ENCODE measurements around the gene LCAT.

Gene LCAT

DNA sequence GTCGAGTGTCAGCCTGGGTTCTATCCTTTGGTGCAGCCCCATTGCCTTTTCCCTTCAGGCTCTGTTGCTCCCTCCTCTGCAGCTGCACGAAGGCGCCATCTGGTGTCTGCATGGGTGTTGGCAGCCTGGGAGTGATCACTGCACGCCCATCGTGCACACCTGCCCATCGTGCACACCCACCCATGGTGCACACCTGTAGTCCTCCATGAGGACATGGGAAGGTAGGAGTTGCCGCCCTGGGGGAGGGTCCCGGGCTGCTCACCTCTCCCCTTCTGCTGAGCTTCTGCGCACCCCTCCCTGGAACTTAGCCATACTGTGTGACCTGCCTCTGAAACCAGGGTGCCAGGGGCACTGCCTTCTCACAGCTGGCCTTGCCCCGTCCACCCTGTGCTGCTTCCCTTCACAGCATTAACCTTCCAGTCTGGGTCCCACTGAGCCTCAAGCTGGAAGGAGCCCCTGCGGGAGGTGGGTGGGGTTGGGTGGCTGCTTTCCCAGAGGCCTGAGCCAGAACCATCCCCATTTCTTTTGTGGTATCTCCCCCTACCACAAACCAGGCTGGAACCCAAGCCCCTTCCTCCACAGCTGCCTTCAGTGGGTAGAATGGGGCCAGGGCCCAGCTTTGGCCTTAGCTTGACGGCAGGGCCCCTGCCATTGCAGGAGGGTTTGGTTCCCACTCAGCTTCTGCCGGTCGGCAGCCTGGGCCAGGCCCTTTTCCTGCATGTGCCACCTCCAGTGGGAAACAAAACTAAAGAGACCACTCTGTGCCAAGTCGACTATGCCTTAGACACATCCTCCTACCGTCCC is 15.2 kb downstream of the LCAT start:
- Histone ChIP-seq H3K4me3 (replicated peaks; ENCODE audit: low read depth, low read length) (no peak overlapping the region), H3K27me3 (replicated peaks; ENCODE audit: control insufficient read depth, insufficient read depth, low read length) (no peaks in the 10 kb centered on the region), H3K36me3 (ENCODE audit: control insufficient read depth, insufficient read depth, low read length) (peaks cover 46% of the 10 kb centered on the region)
- DNase-seq (ENCODE audit: extremely low read depth, insufficient read length): peak; percentile 59
- TF ChIP-seq, protein P1, sequence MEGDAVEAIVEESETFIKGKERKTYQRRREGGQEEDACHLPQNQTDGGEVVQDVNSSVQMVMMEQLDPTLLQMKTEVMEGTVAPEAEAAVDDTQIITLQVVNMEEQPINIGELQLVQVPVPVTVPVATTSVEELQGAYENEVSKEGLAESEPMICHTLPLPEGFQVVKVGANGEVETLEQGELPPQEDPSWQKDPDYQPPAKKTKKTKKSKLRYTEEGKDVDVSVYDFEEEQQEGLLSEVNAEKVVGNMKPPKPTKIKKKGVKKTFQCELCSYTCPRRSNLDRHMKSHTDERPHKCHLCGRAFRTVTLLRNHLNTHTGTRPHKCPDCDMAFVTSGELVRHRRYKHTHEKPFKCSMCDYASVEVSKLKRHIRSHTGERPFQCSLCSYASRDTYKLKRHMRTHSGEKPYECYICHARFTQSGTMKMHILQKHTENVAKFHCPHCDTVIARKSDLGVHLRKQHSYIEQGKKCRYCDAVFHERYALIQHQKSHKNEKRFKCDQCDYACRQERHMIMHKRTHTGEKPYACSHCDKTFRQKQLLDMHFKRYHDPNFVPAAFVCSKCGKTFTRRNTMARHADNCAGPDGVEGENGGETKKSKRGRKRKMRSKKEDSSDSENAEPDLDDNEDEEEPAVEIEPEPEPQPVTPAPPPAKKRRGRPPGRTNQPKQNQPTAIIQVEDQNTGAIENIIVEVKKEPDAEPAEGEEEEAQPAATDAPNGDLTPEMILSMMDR (IDR thresholded peaks at IDR 0.05; ENCODE audit: insufficient read depth, low read length, poor library complexity, severe bottlenecking): peak; percentile 97

DNA sequence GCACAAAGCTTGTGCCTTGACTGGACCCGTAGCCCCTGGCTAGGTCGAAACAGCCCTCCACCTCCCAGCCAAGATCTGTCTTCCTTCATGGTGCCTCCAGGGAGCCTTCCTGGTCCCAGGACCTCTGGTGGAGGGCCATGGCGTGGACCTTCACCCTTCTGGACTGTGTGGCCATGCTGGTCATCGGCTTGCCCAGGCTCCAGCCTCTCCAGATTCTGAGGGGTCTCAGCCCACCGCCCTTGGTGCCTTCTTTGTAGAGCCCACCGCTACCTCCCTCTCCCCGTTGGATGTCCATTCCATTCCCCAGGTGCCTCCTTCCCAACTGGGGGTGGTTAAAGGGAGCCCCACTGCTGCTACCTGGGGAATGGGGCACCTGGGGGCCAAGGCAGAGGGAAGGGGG is 15.8 kb downstream of the LCAT start:
- H3K4me3 ChIP-seq (replicated peaks; ENCODE audit: low read depth, low read length): no peak overlapping the region
- no peaks in the 10 kb centered on the region for H3K27me3 ChIP-seq (replicated peaks; ENCODE audit: control insufficient read depth, insufficient read depth, low read length)
- no peak for DNase-seq (ENCODE audit: extremely low read depth, insufficient read length)
- TF ChIP-seq, protein P1 (IDR thresholded peaks at IDR 0.05; ENCODE audit: insufficient read depth, low read length, poor library complexity, severe bottlenecking): no peak
- H3K36me3 ChIP-seq (ENCODE audit: control insufficient read depth, insufficient read depth, low read length): peaks cover 46% of the 10 kb centered on the region

DNA sequence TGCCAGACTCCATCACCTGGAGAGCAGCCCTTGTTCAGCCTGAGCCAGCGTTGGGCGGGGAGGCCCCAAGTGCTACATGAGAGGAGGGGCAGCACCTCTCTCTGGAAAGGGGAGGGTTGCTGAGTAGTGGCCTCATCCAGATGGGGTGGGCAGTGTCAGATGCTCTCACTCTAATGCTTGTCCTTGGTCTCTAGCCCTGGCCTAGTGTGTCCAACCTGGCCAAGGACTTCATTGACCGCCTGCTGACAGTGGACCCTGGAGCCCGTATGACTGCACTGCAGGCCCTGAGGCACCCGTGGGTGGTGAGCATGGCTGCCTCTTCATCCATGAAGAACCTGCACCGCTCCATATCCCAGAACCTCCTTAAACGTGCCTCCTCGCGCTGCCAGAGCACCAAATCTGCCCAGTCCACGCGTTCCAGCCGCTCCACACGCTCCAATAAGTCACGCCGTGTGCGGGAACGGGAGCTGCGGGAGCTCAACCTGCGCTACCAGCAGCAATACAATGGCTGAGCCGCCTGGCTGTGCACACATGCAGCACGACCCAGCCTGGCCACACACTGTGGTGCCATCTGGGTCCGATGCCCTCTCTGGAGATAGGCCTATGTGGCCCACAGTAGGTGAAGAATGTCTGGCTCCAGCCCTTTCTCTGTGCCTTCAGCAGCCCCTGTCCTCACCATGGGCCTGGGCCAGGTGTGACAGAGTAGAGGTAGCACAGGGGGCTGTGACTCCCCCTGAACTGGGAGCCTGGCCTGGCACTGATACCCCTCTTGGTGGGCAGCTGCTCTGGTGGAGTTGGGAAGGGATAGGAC is 16.6 kb downstream of the LCAT start:
- DNase-seq (ENCODE audit: extremely low read depth, insufficient read length): peak; percentile 15
- no peak overlapping the region for H3K4me3 ChIP-seq (replicated peaks; ENCODE audit: low read depth, low read length)
- H3K36me3 ChIP-seq (ENCODE audit: control insufficient read depth, insufficient read depth, low read length): peaks cover 42% of the 10 kb centered on the region
- TF ChIP-seq, protein P1 (IDR thresholded peaks at IDR 0.05; ENCODE audit: insufficient read depth, low read length, poor library complexity, severe bottlenecking): no peak
- no peaks in the 10 kb centered on the region for H3K27me3 ChIP-seq (replicated peaks; ENCODE audit: control insufficient read depth, insufficient read depth, low read length)

DNA sequence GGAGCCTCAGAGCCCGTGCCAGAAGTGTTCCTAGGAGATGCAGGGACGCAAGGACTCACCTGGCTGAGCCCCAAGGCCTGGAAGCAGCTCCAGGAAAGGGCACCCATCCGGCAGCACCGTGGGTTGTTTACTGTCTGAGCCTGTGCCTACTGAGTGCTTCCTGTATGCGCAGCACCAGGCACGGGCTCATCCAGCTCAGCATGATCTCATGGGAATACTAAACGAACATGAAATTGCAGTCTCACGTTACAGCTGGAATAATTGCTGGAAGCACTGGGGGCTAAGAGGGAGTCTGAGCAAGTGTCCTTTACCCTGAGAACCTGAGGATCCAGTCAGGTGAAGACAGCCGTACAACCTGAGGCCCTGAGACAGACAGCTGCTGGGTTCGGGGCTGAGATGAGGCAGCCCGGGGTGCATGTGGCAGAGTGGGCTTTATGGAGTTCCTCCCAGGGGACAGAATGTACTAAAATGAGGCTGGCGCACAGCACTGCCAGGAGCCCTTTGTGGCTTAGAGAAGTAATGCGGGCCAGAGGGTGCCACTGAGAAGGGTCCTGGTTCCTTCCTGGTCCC is 17.7 kb downstream of the LCAT start:
- peaks cover 38% of the 10 kb centered on the region for H3K36me3 ChIP-seq (ENCODE audit: control insufficient read depth, insufficient read depth, low read length)
- TF ChIP-seq, protein P1 (IDR thresholded peaks at IDR 0.05; ENCODE audit: insufficient read depth, low read length, poor library complexity, severe bottlenecking): no peak
- H3K27me3 ChIP-seq (replicated peaks; ENCODE audit: control insufficient read depth, insufficient read depth, low read length): no peaks in the 10 kb centered on the region
- no peak for DNase-seq (ENCODE audit: extremely low read depth, insufficient read length)
- H3K4me3 ChIP-seq (replicated peaks; ENCODE audit: low read depth, low read length): no peak overlapping the region

DNA sequence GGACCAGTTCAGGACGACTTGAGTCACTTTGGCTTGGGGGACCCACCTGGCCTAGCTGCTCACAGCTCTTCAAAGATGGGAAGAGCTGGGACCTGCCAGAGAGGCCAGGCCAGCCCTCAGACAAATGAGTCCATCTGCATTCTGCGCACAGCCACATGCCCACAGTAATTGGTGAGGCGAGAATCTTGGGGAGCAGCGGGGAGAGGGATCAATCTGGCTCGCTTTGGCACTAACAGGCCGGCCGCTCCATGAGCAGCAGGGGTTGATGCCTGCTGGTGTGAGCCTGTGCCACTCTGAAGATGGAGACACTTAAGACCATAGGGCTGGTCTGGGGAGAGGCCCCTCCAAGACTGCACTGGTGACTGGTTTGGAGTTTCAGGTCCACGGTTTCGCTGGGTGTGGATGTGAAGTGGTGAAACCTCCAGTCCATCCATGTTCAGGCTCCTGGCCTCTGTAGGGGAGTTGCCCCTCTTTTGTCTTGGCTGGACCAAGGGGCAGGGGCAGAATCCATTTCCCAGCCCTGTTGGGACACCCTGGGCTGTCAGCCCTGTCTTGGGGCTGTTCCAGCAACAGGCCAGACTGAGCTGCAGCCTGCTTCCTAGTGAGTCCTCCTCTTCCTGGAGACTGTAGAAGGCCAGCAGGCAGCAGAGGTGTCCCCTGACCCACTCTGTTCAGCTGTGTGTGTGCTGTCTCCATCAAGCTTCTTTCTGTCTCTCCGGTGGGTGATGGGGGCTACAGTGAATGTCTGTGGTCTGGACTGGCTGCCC is 19.6 kb downstream of the LCAT start:
- no peak for DNase-seq (ENCODE audit: extremely low read depth, insufficient read length)
- H3K36me3 ChIP-seq (ENCODE audit: control insufficient read depth, insufficient read depth, low read length): peaks cover 25% of the 10 kb centered on the region
- TF ChIP-seq, protein P1 (IDR thresholded peaks at IDR 0.05; ENCODE audit: insufficient read depth, low read length, poor library complexity, severe bottlenecking): no peak
- no peaks in the 10 kb centered on the region for H3K27me3 ChIP-seq (replicated peaks; ENCODE audit: control insufficient read depth, insufficient read depth, low read length)
- no peak overlapping the region for H3K4me3 ChIP-seq (replicated peaks; ENCODE audit: low read depth, low read length)

Measured in GM06990 (cell line).